CD4-positive, CD25-positive, alpha-beta regulatory T cell (primary cell): Measurements from ENCODE around the gene RARG. TPM values are rescaled to one million over a fixed set of nuclear protein-coding genes. Genes with fewer than 3 reads are reported as not detected.

Source experiments
- ATAC-seq, 2 donors: fragments of 150-1000 bp; cut with Tn5 transposase; one replicate each; pipeline ENCODE4 v1.10.0; 2021; ENCODE audit warnings: low read depth in 2 of 2, moderate number of reproducible peaks in 2 of 2, moderate library complexity in 1 of 2
- DNase-seq, 3 donors: peaks; one replicate each; pipeline versions ENCODE4 v3.0.0 to v3.0.0-alpha.2; 2012 to 2022; ENCODE audit warnings: mixed read lengths in 1 of 3
- H3K27ac ChIP-seq: one replicate; pipeline ENCODE4 v1.7.0; 2013; ENCODE audit warnings: mild to moderate bottlenecking, low read length; ENCODE audit not compliant: insufficient read depth, poor library complexity, severe bottlenecking
- H3K27me3 ChIP-seq: one replicate; pipeline ENCODE4 v1.7.0; 2013; ENCODE audit warnings: low read length; ENCODE audit not compliant: control insufficient read depth, insufficient read depth
- H3K36me3 ChIP-seq: one replicate; pipeline ENCODE4 v1.7.0; 2013; ENCODE audit warnings: mild to moderate bottlenecking, low read length, moderate library complexity; ENCODE audit not compliant: control insufficient read depth, insufficient read depth
- H3K4me1 ChIP-seq: 2 replicates; pipeline ENCODE4 v1.7.0; 2013; ENCODE audit warnings: mild to moderate bottlenecking, low read length; ENCODE audit not compliant: insufficient read depth, control insufficient read depth, poor library complexity, severe bottlenecking
- H3K4me3 ChIP-seq: one replicate; pipeline ENCODE4 v1.7.0; 2013; ENCODE audit warnings: low read depth, mild to moderate bottlenecking, low read length, moderate library complexity
- H3K9me3 ChIP-seq, 2 experiments: 1 replicate in 1 of 2; 2 replicates in 1 of 2; pipeline ENCODE4 v1.7.0; 2013; ENCODE audit warnings: low read length in 2 of 2, mild to moderate bottlenecking in 1 of 2, moderate library complexity in 1 of 2; ENCODE audit not compliant: control insufficient read depth in 2 of 2
- H3K27ac Mint-ChIP-seq, 3 donors: one replicate each; pipeline ENCODE4 v1.8.0; 2020 to 2022; ENCODE audit warnings: mild to moderate bottlenecking in 3 of 3, mixed read lengths in 3 of 3, moderate library complexity in 2 of 3
- H3K27me3 Mint-ChIP-seq: one replicate; pipeline ENCODE4 v1.8.0; 2022; ENCODE audit warnings: mild to moderate bottlenecking, mixed read lengths
- H3K36me3 Mint-ChIP-seq: one replicate; pipeline ENCODE4 v1.8.0; 2020; ENCODE audit warnings: mixed read lengths
- H3K4me1 Mint-ChIP-seq, 4 donors: one replicate each; pipeline ENCODE4 v1.8.0; 2020 to 2022; ENCODE audit warnings: mixed read lengths in 4 of 4, mild to moderate bottlenecking in 1 of 4
- H3K4me3 Mint-ChIP-seq, 4 donors: one replicate each; pipeline ENCODE4 v1.8.0; 2020 to 2022; ENCODE audit warnings: mild to moderate bottlenecking in 4 of 4, mixed read lengths in 4 of 4, moderate library complexity in 3 of 4
- H3K9me3 Mint-ChIP-seq, 7 donors: one replicate each; pipeline ENCODE4 v1.8.0; 2020 to 2022; ENCODE audit warnings: mixed read lengths in 7 of 7, mild to moderate bottlenecking in 3 of 7, moderate library complexity in 2 of 7
- polyA plus RNA-seq, 4 donors: library from polyadenylated mRNA; unstranded; fragments of 300-500 nt; fragmentation: Illumina TruSeq; gene quantifications; one replicate each; pipeline ENCODE4 v1.2.3, GENCODE V29; 2021
- total RNA-seq: library from RNA; stranded (reverse); gene quantifications from one replicate; pipeline ENCODE4 v1.2.3, GENCODE V29; 2022

Gene RARG
- total and polyA plus RNA-seq, 5 donors from 2014 or later, result 1.5 to 16.8 (median 3.2) TPM

DNA sequence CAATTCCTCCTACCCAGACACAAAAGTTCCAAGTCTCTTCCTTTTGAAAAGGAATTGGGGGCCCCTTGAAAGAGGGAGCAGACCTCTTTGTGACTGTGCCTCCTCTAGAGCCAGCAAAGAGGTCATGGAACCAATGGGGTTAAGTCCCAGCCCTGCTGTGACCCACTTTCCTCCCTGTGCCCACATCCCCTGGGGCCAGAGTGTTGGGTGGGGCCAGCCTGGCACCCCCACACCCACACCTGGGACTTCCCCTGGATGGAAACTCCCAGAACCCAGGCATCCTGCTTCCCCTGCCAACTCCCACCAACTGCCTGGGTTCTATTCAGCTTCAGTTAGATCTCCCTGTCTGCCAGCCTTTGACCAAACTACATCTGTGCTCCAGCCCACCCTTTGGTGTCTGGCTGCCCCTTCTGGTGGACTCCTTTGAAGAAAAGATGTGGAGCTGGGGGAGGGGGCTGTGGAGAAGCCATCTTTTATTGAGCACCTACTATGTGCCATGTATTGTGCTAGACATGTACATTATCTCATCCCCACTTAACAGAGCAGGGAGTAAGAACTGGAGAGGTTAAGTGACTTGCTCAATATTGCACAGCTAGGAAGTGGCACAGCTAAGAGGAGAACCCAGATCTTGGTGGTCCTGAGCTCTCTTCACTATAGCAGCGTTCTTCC lies 4.6 kb upstream of the RARG start:
- Mint-ChIP-seq H3K27me3 (no peaks in the 10 kb centered on the region), H3K9me3 (no peaks in the 10 kb centered on the region), H3K4me3 (peak overlapping the region; percentile 52 to 71 (median 55)), H3K4me1 (peaks cover 5 to 51% (median 38%) of the 10 kb centered on the region in 4 donors), H3K36me3 (no peaks in the 10 kb centered on the region), H3K27ac (peak overlapping the region; percentile 50 to 90 (median 72))
- Histone ChIP-seq H3K4me1 (peaks cover 53% of the 10 kb centered on the region), H3K9me3 (no peaks in the 10 kb centered on the region), H3K27ac (peak overlapping the region; percentile 70), H3K27me3 (no peaks in the 10 kb centered on the region), H3K4me3 (peak overlapping the region; percentile 37), H3K36me3 (no peaks in the 10 kb centered on the region)
- ATAC-seq (peak; percentile 52 to 53), DNase-seq (peak; percentile 48 to 70 (median 51))

DNA sequence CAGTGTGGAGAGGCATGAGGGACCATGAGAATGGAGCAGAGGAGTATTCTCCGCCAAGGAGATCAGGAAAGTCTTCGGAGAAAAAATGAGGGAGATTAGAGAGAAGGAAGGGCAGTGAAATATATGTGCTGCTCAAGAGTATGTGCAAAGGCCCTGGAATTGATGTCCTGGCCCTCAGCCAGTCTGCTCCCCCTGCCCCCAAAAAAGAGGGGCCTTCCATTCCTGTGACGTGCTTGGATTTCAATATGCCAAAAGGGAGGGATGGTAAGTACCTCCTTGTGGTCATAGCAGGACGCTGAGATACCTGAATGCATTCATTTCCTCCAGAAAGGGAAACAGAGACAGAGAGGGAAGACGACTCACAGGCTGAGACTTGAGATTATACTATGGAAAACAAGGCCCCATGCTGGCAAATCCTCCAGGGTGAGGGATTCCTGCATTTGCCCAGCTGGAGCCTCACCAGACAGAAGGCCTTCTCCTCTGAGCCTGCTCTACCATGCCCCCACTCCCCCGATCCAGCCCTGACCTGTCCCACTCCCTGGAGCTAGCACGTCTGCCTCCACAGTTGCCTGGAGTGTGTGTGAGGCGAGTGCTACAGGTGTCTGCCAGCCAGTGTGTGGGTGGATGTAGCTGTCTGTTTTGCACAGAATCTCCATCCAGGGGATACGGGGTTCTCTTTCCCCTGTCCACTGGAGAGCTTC lies 3.9 kb upstream of the RARG start:
- Histone ChIP-seq H3K27me3 (no peaks in the 10 kb centered on the region), H3K4me3 (peak overlapping the region; percentile 37), H3K36me3 (no peaks in the 10 kb centered on the region), H3K9me3 (no peaks in the 10 kb centered on the region), H3K27ac (peak overlapping the region; percentile 70), H3K4me1 (peaks cover 60% of the 10 kb centered on the region)
- DNase-seq (no peak), ATAC-seq (no peak)
- no peaks in the 10 kb centered on the region for H3K36me3 Mint-ChIP-seq
- H3K4me3 Mint-ChIP-seq, result peak overlapping the region; percentile 52 to 71 (median 55)
- no peaks in the 10 kb centered on the region for H3K9me3 Mint-ChIP-seq
- peaks cover 5 to 55% (median 37%) of the 10 kb centered on the region in 4 donors for H3K4me1 Mint-ChIP-seq
- peak overlapping the region; percentile 50 to 90 (median 72) for H3K27ac Mint-ChIP-seq
- H3K27me3 Mint-ChIP-seq, result no peaks in the 10 kb centered on the region

DNA sequence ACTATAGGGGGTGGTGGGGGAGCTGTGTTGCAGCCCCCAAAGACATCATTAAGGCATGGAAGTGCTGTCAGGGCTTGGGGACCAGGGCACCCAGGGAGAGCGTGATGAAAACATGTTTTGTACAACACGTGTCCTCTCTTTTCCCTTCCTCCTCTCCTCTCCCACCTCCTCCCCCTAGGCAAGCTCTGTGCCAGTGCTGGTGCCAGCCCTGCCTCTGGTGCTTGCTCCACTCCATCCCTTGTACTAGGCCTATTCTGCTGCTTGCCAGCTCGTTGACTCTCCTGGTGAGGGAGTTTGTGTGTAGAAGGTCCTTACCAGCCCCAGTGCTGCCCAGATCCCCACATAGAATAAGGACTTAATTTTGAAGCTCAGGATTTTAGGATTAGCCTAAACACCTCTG lies 3.2 kb upstream of the RARG start:
- Mint-ChIP-seq H3K27me3 (no peaks in the 10 kb centered on the region), H3K4me3 (peak overlapping the region in 3 of 4 donors; percentile 36 to 71 (median 59)), H3K4me1 (peaks cover 5 to 57% (median 37%) of the 10 kb centered on the region in 4 donors), H3K36me3 (no peaks in the 10 kb centered on the region), H3K27ac (peak overlapping the region in 2 of 3 donors; percentile 9 to 50), H3K9me3 (no peaks in the 10 kb centered on the region)
- Histone ChIP-seq H3K4me1 (peaks cover 64% of the 10 kb centered on the region), H3K9me3 (no peaks in the 10 kb centered on the region), H3K36me3 (no peaks in the 10 kb centered on the region), H3K4me3 (no peak overlapping the region), H3K27ac (no peak overlapping the region), H3K27me3 (no peaks in the 10 kb centered on the region)
- ATAC-seq (no peak), DNase-seq (no peak)

- peak overlapping the region in 1 of 4 donors; percentile 71 for H3K4me3 Mint-ChIP-seq
- no peak for ATAC-seq
- no peaks in the 10 kb centered on the region for H3K27me3 Mint-ChIP-seq
Observed at GRCh38 chr12:53234271-53234914, 2.4 kb upstream of the RARG start.

GRCh38 chr12:53233671-53234121 lies 1.7 kb upstream of the RARG start:
- no peak for DNase-seq
- Mint-ChIP-seq H3K4me1 (peaks cover 5 to 70% (median 47%) of the 10 kb centered on the region in 4 donors), H3K27ac (peak overlapping the region; percentile 67 to 91 (median 69))

More at GRCh38 chr12:53234271-53234914, 2.4 kb upstream of the RARG start:
- Histone ChIP-seq H3K4me3 (no peak overlapping the region), H3K27ac (no peak overlapping the region), H3K4me1 (peaks cover 69% of the 10 kb centered on the region), H3K36me3 (no peaks in the 10 kb centered on the region), H3K9me3 (no peaks in the 10 kb centered on the region), H3K27me3 (no peaks in the 10 kb centered on the region)
- peaks cover 5 to 64% (median 43%) of the 10 kb centered on the region in 4 donors for H3K4me1 Mint-ChIP-seq
- H3K27ac Mint-ChIP-seq, result peak overlapping the region in 2 of 3 donors; percentile 69 to 83
- no peaks in the 10 kb centered on the region for H3K36me3 Mint-ChIP-seq
- no peaks in the 10 kb centered on the region for H3K9me3 Mint-ChIP-seq
- no peak for DNase-seq

DNA sequence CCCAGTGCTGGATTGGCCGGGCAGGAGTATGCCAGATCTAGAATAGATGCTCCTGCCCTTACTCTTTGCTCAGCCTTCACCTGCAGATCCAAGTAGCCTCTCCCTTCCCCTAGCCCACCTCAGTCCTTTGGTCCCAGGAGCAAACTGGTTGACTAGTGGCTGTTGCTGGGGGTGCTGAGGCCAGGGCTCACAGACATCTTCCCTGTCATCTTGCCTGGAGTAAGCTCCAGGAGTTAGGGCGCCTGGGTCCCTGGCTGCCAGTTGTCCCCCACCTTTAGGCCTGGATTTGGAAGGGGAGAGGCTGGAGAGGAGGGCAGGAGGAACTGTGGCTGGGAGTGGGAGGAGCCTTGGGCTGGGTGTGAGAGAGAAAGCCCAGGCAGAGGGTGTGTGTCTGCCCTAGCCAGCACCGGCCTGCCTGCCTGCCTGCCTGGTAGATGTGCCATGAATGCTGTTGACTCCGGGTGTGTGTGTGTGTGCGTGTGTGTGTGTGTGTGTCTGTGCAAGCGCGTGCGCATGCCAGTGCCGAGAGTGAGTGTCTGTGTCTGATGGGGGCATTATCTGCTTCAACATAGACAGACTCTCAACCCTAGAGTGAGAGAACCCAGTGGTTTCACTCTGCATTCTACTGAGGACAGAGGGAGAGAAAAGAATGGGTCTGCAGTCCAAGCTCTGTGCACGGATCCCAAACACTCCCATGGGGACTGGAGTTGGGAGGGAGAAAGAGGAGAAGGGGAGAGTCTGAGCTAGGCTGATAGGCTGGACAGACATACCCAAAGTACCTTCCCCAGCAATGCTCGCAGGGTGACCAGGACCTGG lies 845 bp upstream of the RARG start:
- peaks cover 70% of the 10 kb centered on the region for H3K4me1 ChIP-seq
- ATAC-seq, result peak; percentile 40 to 54

More at GRCh38 chr12:53233671-53234121, 1.7 kb upstream of the RARG start:
- no peak for ATAC-seq
- peaks cover 70% of the 10 kb centered on the region for H3K4me1 ChIP-seq
- H3K4me3 ChIP-seq, result no peak overlapping the region
- no peak overlapping the region for H3K27ac ChIP-seq
- H3K9me3 ChIP-seq, result no peaks in the 10 kb centered on the region
- no peaks in the 10 kb centered on the region for H3K27me3 Mint-ChIP-seq
- H3K36me3 Mint-ChIP-seq, result no peaks in the 10 kb centered on the region
- no peaks in the 10 kb centered on the region for H3K36me3 ChIP-seq
- H3K4me3 Mint-ChIP-seq, result peak overlapping the region; percentile 66 to 91 (median 78)
- no peaks in the 10 kb centered on the region for H3K9me3 Mint-ChIP-seq
- no peaks in the 10 kb centered on the region for H3K27me3 ChIP-seq

GRCh38 chr12:53231671-53231920 lies 413 bp downstream of the RARG start:
- ATAC-seq (no peak), DNase-seq (no peak)
- peak overlapping the region; percentile 75 for H3K27ac ChIP-seq
- peak overlapping the region; percentile 27 to 86 (median 80) for H3K4me3 Mint-ChIP-seq
- peak overlapping the region in 2 of 3 donors; percentile 63 to 88 for H3K27ac Mint-ChIP-seq
- H3K36me3 ChIP-seq, result no peaks in the 10 kb centered on the region
- peak overlapping the region; percentile 58 for H3K4me3 ChIP-seq
- H3K9me3 ChIP-seq, result no peaks in the 10 kb centered on the region
- no peaks in the 10 kb centered on the region for H3K27me3 ChIP-seq
- H3K4me1 Mint-ChIP-seq, result peaks cover 0 to 74% (median 44%) of the 10 kb centered on the region in 4 donors
- peaks cover 64% of the 10 kb centered on the region for H3K4me1 ChIP-seq
- H3K36me3 Mint-ChIP-seq, result peaks cover 4% of the 10 kb centered on the region
- H3K27me3 Mint-ChIP-seq, result no peaks in the 10 kb centered on the region
- H3K9me3 Mint-ChIP-seq, result no peaks in the 10 kb centered on the region

More for the DNA sequence above, 845 bp upstream of the RARG start:
- no peaks in the 10 kb centered on the region for H3K36me3 ChIP-seq
- no peaks in the 10 kb centered on the region for H3K9me3 ChIP-seq
- no peaks in the 10 kb centered on the region for H3K27me3 ChIP-seq
- no peaks in the 10 kb centered on the region for H3K27me3 Mint-ChIP-seq
- peak overlapping the region; percentile 81 to 91 (median 86) for H3K4me3 Mint-ChIP-seq
- H3K4me3 ChIP-seq, result peak overlapping the region; percentile 53
- peak overlapping the region; percentile 48 for H3K27ac ChIP-seq
- H3K9me3 Mint-ChIP-seq, result no peaks in the 10 kb centered on the region
- peaks cover 5 to 78% (median 49%) of the 10 kb centered on the region in 4 donors for H3K4me1 Mint-ChIP-seq
- H3K27ac Mint-ChIP-seq, result peak overlapping the region; percentile 67 to 99 (median 91)
- no peaks in the 10 kb centered on the region for H3K36me3 Mint-ChIP-seq
- peak; percentile 28 to 69 (median 50) for DNase-seq
